ENCODE results near the gene DPH2. TPM values are rescaled to one million over a fixed set of nuclear protein-coding genes. Genes with fewer than 3 reads are reported as not detected.

The DPH2 gene
- total and polyA plus RNA-seq, 2 of the 8 experiments (the other 6 are each of a cell fraction or from before 2014, with no cell fraction given): 64.9 to 92.1 TPM

DNA sequence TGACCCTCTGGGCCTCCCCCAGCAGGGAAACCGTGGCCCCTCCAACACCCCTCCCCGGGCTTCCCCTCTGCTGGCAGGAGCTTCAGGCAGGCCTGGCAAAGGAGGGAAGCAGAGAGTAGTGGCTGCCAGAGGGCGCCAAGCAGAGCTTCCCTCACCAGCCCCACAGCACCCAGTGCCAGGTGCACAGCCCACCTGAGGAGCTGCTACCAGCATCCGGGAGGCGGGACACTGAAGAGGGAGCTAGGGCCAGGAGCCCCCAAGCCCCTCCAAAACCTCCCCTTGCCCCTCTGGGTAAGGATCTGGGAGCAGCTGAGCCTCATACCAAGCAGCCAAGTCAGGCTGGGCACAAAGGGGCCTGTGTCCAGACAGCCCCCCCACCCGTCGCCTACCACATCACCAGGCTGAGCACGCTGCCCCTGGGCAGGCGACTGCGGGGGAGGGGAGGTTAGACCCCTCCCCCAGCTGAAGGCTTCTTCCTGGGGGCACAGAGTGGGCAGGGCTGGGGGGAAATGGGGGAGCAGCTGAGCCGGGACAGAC is 41.2 kb downstream of the DPH2 start:
- peaks cover 0 to 4% (median 0%) of the 10 kb centered on the region in 4 experiments; a peak in 2 of 7 replicates for H3K4me1 ChIP-seq (replicated peaks in 1 of 4; ENCODE audit: control insufficient read depth in 3 of 4, insufficient read depth in 4 of 4, low read length in 3 of 4)
- no peak overlapping the region for H2AK5ac ChIP-seq (ENCODE audit: low read depth, low read length)
- 0 out of 2 replicates have a peak overlapping the region, but pooled peaks have one; percentile 18 for H4K8ac ChIP-seq (ENCODE audit: extremely low read depth, insufficient read depth, low read length)
- H3K79me2 ChIP-seq (ENCODE audit: control insufficient read depth in 1 of 2, insufficient read depth in 2 of 2, low read length in 2 of 2): no peaks in the 10 kb centered on the region
- no peak overlapping the region for H3K9ac ChIP-seq (replicated peaks in 1 of 4; ENCODE audit: extremely low read depth in 1 of 4, low read depth in 3 of 4, low read length in 3 of 4)
- WGBS, 2 experiments (ENCODE audit: extremely low coverage in 1 of 2, insufficient coverage in 1 of 2, insufficient read length in 1 of 2, insufficient replicate concordance in 2 of 2, low coverage in 1 of 2, low lambda C conversion rate in 2 of 2, missing lambda C conversion rate in 1 of 2): 86% methylated on average over 10 of the region's 11 CpGs; no CpG with 5 or more reads in 1 of the 2 experiments
- H3K36me3 ChIP-seq (ENCODE audit: control insufficient read depth in 2 of 4, insufficient read depth in 4 of 4, low read length in 3 of 4): peaks cover 0 to 13% (median 2%) of the 10 kb centered on the region in 4 experiments; a peak in 4 of 8 replicates
- CTCF ChIA-PET (ENCODE audit: partially characterized antibody): interaction anchor here (0.8 to 15.8 kb wide), 11 partner anchors 9 to 81 kb away, joined by 3 to 239 read pairs (median 4); partner anchors contain the start of gene SLC6A9
- H2BK5ac ChIP-seq (ENCODE audit: low read depth, low read length): no peak overlapping the region
- no peaks in the 10 kb centered on the region for H3K27me3 ChIP-seq (replicated peaks in 1 of 4; ENCODE audit: control insufficient read depth in 3 of 4, extremely low read depth in 1 of 4, insufficient read depth in 3 of 4, low read length in 3 of 4)
- POLR2A ChIA-PET (ENCODE audit: partially characterized antibody): interaction anchor here (0.6 to 27.1 kb wide), 7 partner anchors 12 to 134 kb away, joined by 3 to 544 read pairs (median 4); partner anchors contain the start of genes CCDC24 and SLC6A9
- no peak overlapping the region for H3K4ac ChIP-seq (replicated peaks; ENCODE audit: insufficient read length, low read depth, low read length)
- no peak overlapping the region for H4K5ac ChIP-seq (ENCODE audit: insufficient read length, low read depth, low read length)
- H3K14ac ChIP-seq (ENCODE audit: insufficient read length): no peak overlapping the region
- H3K23ac ChIP-seq (ENCODE audit: insufficient read length): no peak overlapping the region
- no peak overlapping the region for H2AFZ ChIP-seq (ENCODE audit: low read length)
- DNase-seq (ENCODE audit: low read depth in 1 of 2, low spot score in 2 of 2): no peak
- H3K79me1 ChIP-seq (ENCODE audit: low read depth, low read length): no peaks in the 10 kb centered on the region
- TF ChIP-seq CREB1 (IDR thresholded peaks at IDR 0.05): no peak
- no peak for TF ChIP-seq HDAC2 (IDR thresholded peaks at IDR 0.05; ENCODE audit: borderline replicate concordance in 1 of 2, low read depth in 2 of 2, low read length in 2 of 2)
- TF ChIP-seq, protein P1, sequence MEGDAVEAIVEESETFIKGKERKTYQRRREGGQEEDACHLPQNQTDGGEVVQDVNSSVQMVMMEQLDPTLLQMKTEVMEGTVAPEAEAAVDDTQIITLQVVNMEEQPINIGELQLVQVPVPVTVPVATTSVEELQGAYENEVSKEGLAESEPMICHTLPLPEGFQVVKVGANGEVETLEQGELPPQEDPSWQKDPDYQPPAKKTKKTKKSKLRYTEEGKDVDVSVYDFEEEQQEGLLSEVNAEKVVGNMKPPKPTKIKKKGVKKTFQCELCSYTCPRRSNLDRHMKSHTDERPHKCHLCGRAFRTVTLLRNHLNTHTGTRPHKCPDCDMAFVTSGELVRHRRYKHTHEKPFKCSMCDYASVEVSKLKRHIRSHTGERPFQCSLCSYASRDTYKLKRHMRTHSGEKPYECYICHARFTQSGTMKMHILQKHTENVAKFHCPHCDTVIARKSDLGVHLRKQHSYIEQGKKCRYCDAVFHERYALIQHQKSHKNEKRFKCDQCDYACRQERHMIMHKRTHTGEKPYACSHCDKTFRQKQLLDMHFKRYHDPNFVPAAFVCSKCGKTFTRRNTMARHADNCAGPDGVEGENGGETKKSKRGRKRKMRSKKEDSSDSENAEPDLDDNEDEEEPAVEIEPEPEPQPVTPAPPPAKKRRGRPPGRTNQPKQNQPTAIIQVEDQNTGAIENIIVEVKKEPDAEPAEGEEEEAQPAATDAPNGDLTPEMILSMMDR (IDR thresholded peaks at IDR 0.05; ENCODE audit: control extremely low read depth in 1 of 3, insufficient read depth in 1 of 3, low read depth in 1 of 3, low read length in 3 of 3): peak in 2 of 3 experiments; percentile 10 to 15; a peak in 1 of 4 replicates
- no peak for TF ChIP-seq EZH2 (IDR thresholded peaks at IDR 0.05; ENCODE audit: low read depth, low read length, severe bottlenecking)
- TF ChIP-seq KDM1A (IDR thresholded peaks at IDR 0.05; ENCODE audit: borderline replicate concordance, low read length): no peak
- no peaks in the 10 kb centered on the region for H3K23me2 ChIP-seq (ENCODE audit: low read depth, low read length)
- no peak overlapping the region for H3K56ac ChIP-seq (replicated peaks; ENCODE audit: insufficient read length, low read depth, low read length)
- H3K18ac ChIP-seq (ENCODE audit: extremely low read depth, low read length): no peak overlapping the region
- H2BK120ac ChIP-seq (replicated peaks; ENCODE audit: low read depth, low read length): no peak overlapping the region
- no peak overlapping the region for H4K91ac ChIP-seq (replicated peaks; ENCODE audit: insufficient read length, low read length)
- no peaks in the 10 kb centered on the region for H3K9me3 ChIP-seq (ENCODE audit: insufficient read depth in 2 of 2, low read depth in 1 of 2, low read length in 1 of 2)
- no peak overlapping the region for H2BK12ac ChIP-seq (ENCODE audit: low read depth, low read length)
- peaks cover 0 to 4% of the 10 kb centered on the region in 2 experiments for H4K20me1 ChIP-seq (replicated peaks in 1 of 2; ENCODE audit: control insufficient read depth in 1 of 2, insufficient read depth in 2 of 2, low read length in 2 of 2)
- no peak overlapping the region for H2BK20ac ChIP-seq (ENCODE audit: low read length)
- H2BK15ac ChIP-seq (ENCODE audit: low read length): no peak overlapping the region
- no peak overlapping the region for H3K27ac ChIP-seq (ENCODE audit: low read depth, low read length)
- no peak overlapping the region for H3K4me2 ChIP-seq (ENCODE audit: insufficient read depth in 1 of 2, low read depth in 2 of 2, low read length in 2 of 2)
- FAIRE-seq: no peak
- no peak overlapping the region for H3K4me3 ChIP-seq (ENCODE audit: extremely low read depth in 1 of 4, insufficient read depth in 2 of 4, low read depth in 3 of 4, low read length in 4 of 4)

Data from H1 (cell line).